ENCODE results near the gene GJB5.
A peak's percentile ranks its signal among the peaks of the same experiment; 100 is the strongest.

GJB5 gene

GRCh38 chr1:34777519-34778321 lies 22.9 kb downstream of the GJB5 start:
- DNase-seq: no peak

- DNase-seq: no peak
These were observed 23.5 kb downstream of the GJB5 start for GRCh38 chr1:34778381-34778780.

GRCh38 chr1:34779005-34779404 lies 24.2 kb downstream of the GJB5 start:
- DNase-seq: no peak

GRCh38 chr1:34779526-34779925 lies 24.7 kb downstream of the GJB5 start:
- DNase-seq: no peak

GRCh38 chr1:34779962-34780361 lies 25.1 kb downstream of the GJB5 start:
- no peak for DNase-seq

GRCh38 chr1:34780528-34780927 lies 25.7 kb downstream of the GJB5 start:
- no peak for DNase-seq

GRCh38 chr1:34781071-34781843 lies 26.4 kb downstream of the GJB5 start, which contains the start of gene GJB3:
Gene GJB3 (plus strand): TSS chr1:34781214. CDS start chr1:34784763, 3,549 bp downstream.
- no peak for DNase-seq

- DNase-seq: no peak
These were observed 27.1 kb downstream of the GJB5 start for GRCh38 chr1:34781844-34782391.

- DNase-seq: no peak
These were observed 29.9 kb downstream of the GJB5 start for GRCh38 chr1:34784751-34785221.

- DNase-seq: no peak
These were observed 30.5 kb downstream of the GJB5 start for GRCh38 chr1:34785231-34785874.

- DNase-seq: no peak
These were observed 31.1 kb downstream of the GJB5 start for GRCh38 chr1:34785875-34786470.

GRCh38 chr1:34786521-34787325 lies 31.9 kb downstream of the GJB5 start:
- peak; percentile 32 for DNase-seq

- no peak for DNase-seq
These were observed 32.9 kb downstream of the GJB5 start for GRCh38 chr1:34787461-34788420.

GRCh38 chr1:34790985-34791384 lies 36.1 kb downstream of the GJB5 start:
- DNase-seq: no peak

GRCh38 chr1:34792424-34792823 lies 37.6 kb downstream of the GJB5 start:
- no peak for DNase-seq

- DNase-seq: no peak
These were observed 38.3 kb downstream of the GJB5 start, which contains the start of gene GJA4 for GRCh38 chr1:34792868-34793727. Gene GJA4 (plus strand): TSS chr1:34792999. CDS start chr1:34794214, 1,215 bp downstream.

- DNase-seq: no peak
These were observed 39.3 kb downstream of the GJB5 start for GRCh38 chr1:34794001-34794789.

- no peak for DNase-seq
These were observed 39.9 kb downstream of the GJB5 start for GRCh38 chr1:34794790-34795180.

GRCh38 chr1:34795916-34796315 lies 41.1 kb downstream of the GJB5 start:
- no peak for DNase-seq
